HG03060 (cell line): ENCODE data around the gene RPS6KA3.

ENCODE experiments used
- ATAC-seq: cut with Tn5 transposase; IDR thresholded peaks from one replicate; pipeline ENCODE4 v1.9.1; 2021; ENCODE audit warnings: low read depth, moderate number of reproducible peaks; ENCODE audit not compliant: unreplicated experiment

Gene RPS6KA3

DNA sequence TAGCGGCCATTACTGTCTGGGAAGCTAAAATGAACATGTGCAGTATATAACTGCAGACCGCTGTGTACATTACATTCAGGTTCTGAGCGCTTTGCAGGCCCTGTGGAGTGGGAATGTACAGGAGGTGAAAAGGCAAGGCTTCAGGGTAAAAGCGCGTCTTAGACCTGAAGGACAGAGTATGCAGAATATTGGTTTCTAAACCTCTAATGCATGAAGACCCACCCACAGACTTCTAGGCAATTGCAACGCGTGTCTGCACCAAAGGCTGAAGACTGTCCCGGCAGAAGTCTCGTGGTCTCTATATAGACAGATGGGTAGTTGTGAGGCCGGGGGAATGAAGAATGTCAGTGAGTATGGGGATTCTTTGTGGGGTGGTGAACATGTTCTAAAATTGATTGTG lies 155.4 kb downstream of the RPS6KA3 start:
- ATAC-seq = no peak

DNA sequence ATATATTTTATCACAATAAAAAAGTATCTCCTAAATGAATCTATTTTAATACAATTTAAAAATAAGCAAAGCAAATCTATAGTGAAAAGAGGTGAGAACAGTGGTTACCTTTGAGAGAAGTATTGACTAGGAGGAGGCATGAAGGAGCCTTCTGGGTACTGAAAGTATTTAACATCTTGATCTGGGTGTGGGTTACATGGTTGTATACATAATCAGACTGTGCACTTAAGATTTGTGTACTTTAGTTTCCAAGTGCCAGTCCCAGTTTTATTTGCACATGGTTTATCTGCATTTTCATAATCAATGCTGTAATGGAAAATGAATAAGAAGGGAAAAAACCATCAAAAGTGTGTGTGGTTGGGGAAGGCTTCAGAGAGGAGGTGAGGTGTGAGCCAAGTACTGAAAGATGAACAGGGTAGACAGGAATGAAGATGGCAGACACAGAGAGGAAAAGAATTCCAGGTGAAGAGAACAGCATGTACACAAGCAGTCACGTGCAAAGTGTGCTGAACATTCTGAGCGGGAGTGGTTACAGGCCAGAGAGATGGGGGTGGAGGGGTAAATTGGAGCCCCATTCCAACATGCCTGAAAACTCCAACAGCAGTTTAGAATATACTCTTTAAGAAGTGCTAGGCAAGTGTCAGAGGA lies 164.7 kb downstream of the RPS6KA3 start:
- ATAC-seq = no peak
